H9 (cell line): Measurements from ENCODE around the gene ARSI. TPM values are rescaled to one million over a fixed set of nuclear protein-coding genes. Genes with fewer than 3 reads are reported as not detected.

ENCODE experiments used
- DNase-seq: peaks from one replicate; pipeline ENCODE4 v3.0.0-alpha.2; 2017
- H2AFZ ChIP-seq: one replicate; pipeline ENCODE4 v1.6.1; 2013; ENCODE audit warnings: mild to moderate bottlenecking, low read length, control low read depth, moderate library complexity
- H2AK5ac ChIP-seq: 2 replicates; pipeline ENCODE4 v1.6.1; 2013; ENCODE audit warnings: low read length, control low read depth, mixed read lengths; ENCODE audit not compliant: insufficient read length
- H2BK120ac ChIP-seq: one replicate; pipeline ENCODE4 v1.6.1; 2013; ENCODE audit warnings: low read depth, mild to moderate bottlenecking, low read length, control low read depth, inconsistent platforms; ENCODE audit not compliant: poor library complexity, severe bottlenecking
- H2BK12ac ChIP-seq: 2 replicates; pipeline ENCODE4 v1.6.1; 2013; ENCODE audit warnings: low read length, control low read depth, mixed read lengths, low read depth; ENCODE audit not compliant: insufficient read length
- H2BK15ac ChIP-seq: 2 replicates; pipeline ENCODE4 v1.6.1; 2013; ENCODE audit warnings: low read depth, low read length, control low read depth
- H2BK20ac ChIP-seq: one replicate; pipeline ENCODE4 v1.6.1; 2013; ENCODE audit warnings: low read depth, mild to moderate bottlenecking, low read length, control low read depth, inconsistent platforms; ENCODE audit not compliant: poor library complexity, severe bottlenecking
- H2BK5ac ChIP-seq: 2 replicates; pipeline ENCODE4 v1.6.1; 2013; ENCODE audit warnings: low read length, control low read depth, mixed read lengths; ENCODE audit not compliant: insufficient read length
- H3K14ac ChIP-seq: 2 replicates; pipeline ENCODE4 v1.6.1; 2013; ENCODE audit warnings: low read length, control low read depth; ENCODE audit not compliant: insufficient read depth
- H3K18ac ChIP-seq: 2 replicates; pipeline ENCODE4 v1.6.1; 2013; ENCODE audit warnings: low read depth, mild to moderate bottlenecking, mixed read lengths, low read length, control low read depth; ENCODE audit not compliant: insufficient read length
- H3K23ac ChIP-seq: 2 replicates; pipeline ENCODE4 v1.6.1; 2013; ENCODE audit warnings: low read length, control low read depth, mixed read lengths, low read depth; ENCODE audit not compliant: insufficient read length
- H3K23me2 ChIP-seq: 2 replicates; pipeline ENCODE4 v1.6.1; 2013; ENCODE audit warnings: low read depth, mild to moderate bottlenecking, mixed read lengths, low read length, control low read depth; ENCODE audit not compliant: insufficient read length, poor library complexity, severe bottlenecking
- H3K27ac ChIP-seq: 2 replicates; pipeline ENCODE4 v1.5.1; 2013; ENCODE audit warnings: low read length, control low read depth, mixed read lengths, low read depth; ENCODE audit not compliant: insufficient read length
- H3K27me3 ChIP-seq: 2 replicates; pipeline ENCODE4 v1.6.1; 2013; ENCODE audit warnings: low read length, control low read depth, inconsistent platforms; ENCODE audit not compliant: insufficient read depth
- H3K4ac ChIP-seq: 2 replicates; pipeline ENCODE4 v1.6.1; 2013; ENCODE audit warnings: low read depth, mild to moderate bottlenecking, control low read depth, inconsistent platforms, low read length, moderate library complexity
- H3K4me1 ChIP-seq: 2 replicates; pipeline ENCODE4 v1.6.1; 2013; ENCODE audit warnings: low read length, control low read depth, inconsistent platforms; ENCODE audit not compliant: insufficient read depth
- H3K4me2 ChIP-seq: 2 replicates; pipeline ENCODE4 v1.6.1; 2013; ENCODE audit warnings: low read length, control low read depth, mixed read lengths; ENCODE audit not compliant: insufficient read length, insufficient read depth
- H3K56ac ChIP-seq: 2 replicates; pipeline ENCODE4 v1.6.1; 2013; ENCODE audit warnings: low read depth, mild to moderate bottlenecking, mixed read lengths, low read length, control low read depth; ENCODE audit not compliant: insufficient read length
- H3K79me1 ChIP-seq: 2 replicates; pipeline ENCODE4 v1.6.1; 2013; ENCODE audit warnings: low read depth, mild to moderate bottlenecking, moderate library complexity, low read length, control low read depth, inconsistent platforms; ENCODE audit not compliant: insufficient read depth, poor library complexity, severe bottlenecking
- H3K79me2 ChIP-seq: 2 replicates; pipeline ENCODE4 v1.6.1; 2013; ENCODE audit warnings: low read length, control low read depth, inconsistent platforms; ENCODE audit not compliant: insufficient read depth
- H3K9ac ChIP-seq: 2 replicates; pipeline ENCODE4 v1.6.1; 2013; ENCODE audit warnings: low read length, control low read depth, mixed read lengths; ENCODE audit not compliant: insufficient read length; ENCODE audit errors: extremely low read depth
- H3K9me3 ChIP-seq: one replicate; pipeline ENCODE4 v1.6.1; 2013; ENCODE audit warnings: low read depth, low read length, inconsistent platforms; ENCODE audit not compliant: control insufficient read depth
- H3T11ph ChIP-seq: one replicate; pipeline ENCODE4 v1.6.1; 2013; ENCODE audit warnings: mild to moderate bottlenecking, low read length, control low read depth, inconsistent platforms
- H4K20me1 ChIP-seq: one replicate; pipeline ENCODE4 v1.6.1; 2013; ENCODE audit not compliant: control insufficient read depth, insufficient read length, insufficient read depth
- H4K5ac ChIP-seq: 2 replicates; pipeline ENCODE4 v1.6.1; 2013; ENCODE audit warnings: low read depth, mild to moderate bottlenecking, mixed read lengths, low read length, control low read depth; ENCODE audit not compliant: insufficient read length
- H4K8ac ChIP-seq: replicated peaks from 2 replicates; pipeline ENCODE4 v1.6.1; 2013; ENCODE audit warnings: low read length, control low read depth, mixed read lengths, low read depth; ENCODE audit not compliant: insufficient read length
- H4K91ac ChIP-seq: 2 replicates; pipeline ENCODE4 v1.6.1; 2013; ENCODE audit warnings: low read depth, mild to moderate bottlenecking, moderate library complexity, mixed read lengths, low read length, control low read depth; ENCODE audit not compliant: insufficient read length
- H3K27ac Mint-ChIP-seq, 3 experiments: 2 replicates in 2 of 3; 3 replicates in 1 of 3; pipeline ENCODE4 v1.8.0; 2020 to 2021; ENCODE audit warnings: mixed read lengths in 3 of 3, mild to moderate bottlenecking in 1 of 3, moderate library complexity in 1 of 3
- H3K27me3 Mint-ChIP-seq: 2 replicates; pipeline ENCODE4 v1.8.0; 2021; ENCODE audit warnings: low read depth, mild to moderate bottlenecking, moderate library complexity, mixed read lengths
- H3K36me3 Mint-ChIP-seq, 3 experiments: 2 replicates in 2 of 3; 3 replicates in 1 of 3; pipeline ENCODE4 v1.8.0; 2020 to 2021; ENCODE audit warnings: low read depth in 3 of 3, mixed read lengths in 3 of 3; ENCODE audit not compliant: insufficient read depth in 1 of 3
- H3K4me1 Mint-ChIP-seq, 2 experiments: 2 replicates each; pipeline ENCODE4 v1.8.0; 2020; ENCODE audit warnings: mixed read lengths in 2 of 2
- H3K4me3 Mint-ChIP-seq, 2 experiments: 2 replicates in 1 of 2; 3 replicates in 1 of 2; pipeline ENCODE4 v1.8.0; 2020 to 2021; ENCODE audit warnings: mild to moderate bottlenecking in 2 of 2, mixed read lengths in 2 of 2, moderate library complexity in 1 of 2
- H3K9me3 Mint-ChIP-seq, 2 experiments: 2 replicates in 1 of 2; 3 replicates in 1 of 2; pipeline ENCODE4 v1.8.0; 2020; ENCODE audit warnings: mild to moderate bottlenecking in 2 of 2, mixed read lengths in 2 of 2, moderate library complexity in 1 of 2
- CTCF ChIP-seq: fragments of 200-600 bp; sonication (generic); conservative IDR thresholded peaks from 3 replicates; pipeline ENCODE4 v1.8.0; 2021; ENCODE audit warnings: antibody characterized with exemption, mild to moderate bottlenecking
- whole genome bisulfite sequencing: extraction: QIAGEN DNeasy Blood & Tissue Kit; methylation state at CpG from one replicate; pipeline ENCODE4 v1.1.7; 2013; ENCODE audit warnings: missing lambda C conversion rate, low lambda C conversion rate, mixed read lengths; ENCODE audit not compliant: insufficient read length; ENCODE audit errors: extremely low coverage; 5-methylcytosine and 5-hydroxymethylcytosine counted together
- total RNA-seq: library from RNA; stranded (reverse); gene quantifications from 2 replicates; pipeline ENCODE4 v1.2.1, GENCODE V29; 2021

The ARSI gene
- total RNA-seq, 1 experiment from 2014 or later, result 1.7 TPM

GRCh38 chr5:150263801-150264621 is 38.7 kb downstream of the ARSI start:
- Histone ChIP-seq H2BK15ac (no peak overlapping the region), H2BK20ac (no peak overlapping the region), H4K20me1 (no peaks in the 10 kb centered on the region), H3K27ac (no peak overlapping the region), H3K4me1 (no peaks in the 10 kb centered on the region), H3K23me2 (no peaks in the 10 kb centered on the region), H3K18ac (no peak overlapping the region), H3K27me3 (no peaks in the 10 kb centered on the region), H3K9ac (no peak overlapping the region), H3K79me2 (no peaks in the 10 kb centered on the region), H3K23ac (no peak overlapping the region), H3T11ph (no peak overlapping the region), H3K4ac (no peak overlapping the region), H3K4me2 (no peak overlapping the region), H2BK5ac (no peak overlapping the region), H4K5ac (no peak overlapping the region), H3K9me3 (no peaks in the 10 kb centered on the region), H2BK120ac (no peak overlapping the region), H4K91ac (no peak overlapping the region), H3K56ac (no peak overlapping the region), H4K8ac (no peak overlapping the region), H3K14ac (peak overlapping the region; percentile 14; the same call in 1 of the 2 replicates), H2AFZ (no peak overlapping the region), H3K79me1 (no peaks in the 10 kb centered on the region), H2AK5ac (no peak overlapping the region), H2BK12ac (no peak overlapping the region)
- no peak overlapping the region for H3K27ac Mint-ChIP-seq
- no peaks in the 10 kb centered on the region for H3K9me3 Mint-ChIP-seq
- H3K27me3 Mint-ChIP-seq, result peaks cover 9% of the 10 kb centered on the region
- H3K4me3 Mint-ChIP-seq, result no peak overlapping the region
- no peak for TF ChIP-seq CTCF
- H3K36me3 Mint-ChIP-seq, result no peaks in the 10 kb centered on the region
- no peak for DNase-seq
- WGBS, result no CpG with 5 or more reads among the region's 11 CpGs
- peaks cover 8 to 15% of the 10 kb centered on the region in 2 experiments for H3K4me1 Mint-ChIP-seq
